ENCODE measurements around the gene HTRA2. TPM values are rescaled to one million over a fixed set of nuclear protein-coding genes. Genes with fewer than 3 reads are reported as not detected.

HTRA2 gene
- total RNA-seq, 1 donor from 2014 or later, result 25.7 TPM

GRCh38 chr2:74564222-74564621, 34.5 kb downstream of the HTRA2 start:
- Mint-ChIP-seq H3K27ac (no peak overlapping the region), H3K4me3 (no peak overlapping the region), H3K36me3 (peaks cover 3% of the 10 kb centered on the region), H3K4me1 (peaks cover 11% of the 10 kb centered on the region), H3K27me3 (ENCODE audit: low read depth) (peaks cover 39% of the 10 kb centered on the region), H3K9me3 (no peaks in the 10 kb centered on the region)
- TF ChIP-seq, protein P1, sequence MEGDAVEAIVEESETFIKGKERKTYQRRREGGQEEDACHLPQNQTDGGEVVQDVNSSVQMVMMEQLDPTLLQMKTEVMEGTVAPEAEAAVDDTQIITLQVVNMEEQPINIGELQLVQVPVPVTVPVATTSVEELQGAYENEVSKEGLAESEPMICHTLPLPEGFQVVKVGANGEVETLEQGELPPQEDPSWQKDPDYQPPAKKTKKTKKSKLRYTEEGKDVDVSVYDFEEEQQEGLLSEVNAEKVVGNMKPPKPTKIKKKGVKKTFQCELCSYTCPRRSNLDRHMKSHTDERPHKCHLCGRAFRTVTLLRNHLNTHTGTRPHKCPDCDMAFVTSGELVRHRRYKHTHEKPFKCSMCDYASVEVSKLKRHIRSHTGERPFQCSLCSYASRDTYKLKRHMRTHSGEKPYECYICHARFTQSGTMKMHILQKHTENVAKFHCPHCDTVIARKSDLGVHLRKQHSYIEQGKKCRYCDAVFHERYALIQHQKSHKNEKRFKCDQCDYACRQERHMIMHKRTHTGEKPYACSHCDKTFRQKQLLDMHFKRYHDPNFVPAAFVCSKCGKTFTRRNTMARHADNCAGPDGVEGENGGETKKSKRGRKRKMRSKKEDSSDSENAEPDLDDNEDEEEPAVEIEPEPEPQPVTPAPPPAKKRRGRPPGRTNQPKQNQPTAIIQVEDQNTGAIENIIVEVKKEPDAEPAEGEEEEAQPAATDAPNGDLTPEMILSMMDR (IDR thresholded peaks at IDR 0.05; ENCODE audit: unreplicated experiment), result no peak
- no peak for DNase-seq (ENCODE audit: low spot score in 2 of 2, unreplicated experiment in 2 of 2)

DNA sequence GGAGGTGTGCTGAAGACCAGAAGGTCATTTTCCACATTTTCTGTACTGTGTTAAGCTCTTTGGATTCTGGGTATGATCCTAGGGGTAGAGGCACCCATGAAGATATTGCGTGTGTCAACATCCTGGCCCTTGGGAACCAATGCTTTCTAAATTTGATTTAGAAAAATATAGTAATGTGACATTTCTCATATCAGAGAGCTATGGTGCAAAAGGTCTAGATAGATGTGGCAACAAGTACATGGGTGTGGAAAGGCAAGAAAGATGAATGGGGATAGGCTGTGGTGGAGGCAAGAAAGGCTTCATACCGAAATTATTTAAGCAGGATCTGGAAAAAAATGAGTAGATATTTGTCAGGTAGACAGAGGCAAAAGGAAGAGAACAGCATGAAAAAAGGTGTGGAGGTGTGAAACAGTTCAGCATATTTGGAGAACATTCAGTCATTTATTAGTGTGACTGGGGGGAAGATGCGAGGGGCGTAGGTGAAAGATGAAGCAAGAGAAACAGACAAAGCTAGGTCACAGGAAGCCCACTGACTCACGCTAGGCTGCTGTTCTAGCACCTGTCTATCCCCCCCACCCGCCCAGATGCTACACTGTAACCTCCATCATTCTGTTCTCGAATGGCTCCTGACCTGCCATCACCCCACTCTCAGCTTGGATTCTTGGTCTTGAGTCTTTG, 36.5 kb downstream of the HTRA2 start:
- Mint-ChIP-seq H3K27ac (no peak overlapping the region), H3K9me3 (no peaks in the 10 kb centered on the region), H3K27me3 (ENCODE audit: low read depth) (peaks cover 24% of the 10 kb centered on the region), H3K4me1 (peaks cover 3% of the 10 kb centered on the region), H3K4me3 (no peak overlapping the region), H3K36me3 (peaks cover 3% of the 10 kb centered on the region)
- TF ChIP-seq, protein P1 (IDR thresholded peaks at IDR 0.05; ENCODE audit: unreplicated experiment), result no peak
- DNase-seq (ENCODE audit: low spot score in 2 of 2, unreplicated experiment in 2 of 2), result no peak

DNA sequence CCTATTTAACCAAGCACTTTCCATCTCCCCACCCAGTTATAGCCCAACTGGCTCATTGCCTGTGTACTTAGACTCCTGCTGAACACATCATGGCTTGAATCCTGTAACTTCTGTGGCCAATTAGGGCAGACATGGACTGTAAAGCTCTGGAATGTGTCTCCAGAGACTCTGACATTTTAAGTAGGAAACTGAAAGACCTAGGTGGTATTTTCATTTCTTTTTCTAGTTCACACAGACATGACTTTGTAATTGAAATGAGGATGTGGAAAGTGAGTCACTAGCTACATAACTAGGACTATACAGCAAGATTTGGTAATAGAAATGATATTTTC, 37.0 kb downstream of the HTRA2 start:
- Mint-ChIP-seq H3K9me3 (no peaks in the 10 kb centered on the region), H3K27me3 (ENCODE audit: low read depth) (peaks cover 19% of the 10 kb centered on the region), H3K4me3 (no peak overlapping the region), H3K27ac (no peak overlapping the region), H3K36me3 (peaks cover 3% of the 10 kb centered on the region), H3K4me1 (peaks cover 3% of the 10 kb centered on the region)
- TF ChIP-seq, protein P1 (IDR thresholded peaks at IDR 0.05; ENCODE audit: unreplicated experiment), result no peak
- no peak for DNase-seq (ENCODE audit: low spot score in 2 of 2, unreplicated experiment in 2 of 2)

DNA sequence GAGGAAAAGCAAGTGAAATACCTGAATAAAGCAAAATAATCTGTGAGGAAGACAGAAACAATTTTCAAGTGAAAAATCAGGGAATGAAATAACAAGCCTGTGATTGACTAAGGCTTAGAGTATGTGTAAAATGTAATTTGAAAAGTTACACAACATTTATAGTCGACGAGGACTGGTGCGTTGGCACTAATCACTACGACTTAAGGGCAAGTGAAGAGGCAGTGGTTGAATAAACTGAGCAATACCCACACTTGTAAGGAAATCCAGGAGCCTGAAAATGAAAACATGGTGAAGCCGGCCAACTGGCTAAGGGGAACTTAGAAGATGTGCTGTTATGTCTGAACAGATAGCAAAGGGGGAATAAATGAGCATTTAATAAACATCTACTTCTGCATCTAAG, 38.1 kb downstream of the HTRA2 start:
- DNase-seq (ENCODE audit: low spot score in 2 of 2, unreplicated experiment in 2 of 2), result no peak
- H3K4me1 Mint-ChIP-seq, result peaks cover 3% of the 10 kb centered on the region
- H3K36me3 Mint-ChIP-seq, result peaks cover 3% of the 10 kb centered on the region
- peaks cover 11% of the 10 kb centered on the region for H3K27me3 Mint-ChIP-seq (ENCODE audit: low read depth)
- H3K27ac Mint-ChIP-seq, result no peak overlapping the region
- TF ChIP-seq, protein P1 (IDR thresholded peaks at IDR 0.05; ENCODE audit: unreplicated experiment), result no peak
- H3K4me3 Mint-ChIP-seq, result no peak overlapping the region
- H3K9me3 Mint-ChIP-seq, result no peaks in the 10 kb centered on the region

DNA sequence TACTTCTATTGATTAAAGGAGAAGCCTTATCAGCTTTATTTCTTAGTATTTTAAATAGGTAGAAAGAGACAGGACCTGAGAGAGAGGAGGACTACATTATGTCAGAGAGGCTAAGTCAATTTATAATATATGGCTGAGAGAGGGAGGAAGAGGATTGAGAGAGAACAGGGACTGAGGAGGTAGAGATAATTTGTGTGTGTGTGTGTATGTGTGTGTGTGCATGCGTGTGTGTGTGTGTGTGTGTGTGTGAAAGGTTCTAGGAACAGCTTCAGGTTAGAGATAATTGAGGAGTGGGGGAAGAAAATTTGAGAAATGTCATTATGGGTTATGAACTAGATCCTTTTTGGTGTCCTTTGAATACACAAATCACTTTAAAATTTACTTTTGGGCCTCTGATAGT, 40.0 kb downstream of the HTRA2 start:
- Mint-ChIP-seq H3K9me3 (no peaks in the 10 kb centered on the region), H3K36me3 (peaks cover 3% of the 10 kb centered on the region)

More for the DNA sequence above, 40.0 kb downstream of the HTRA2 start:
- no peak for DNase-seq (ENCODE audit: low spot score in 2 of 2, unreplicated experiment in 2 of 2)
- Mint-ChIP-seq H3K4me1 (peaks cover 3% of the 10 kb centered on the region), H3K4me3 (no peak overlapping the region), H3K27me3 (ENCODE audit: low read depth) (peaks cover 7% of the 10 kb centered on the region), H3K27ac (no peak overlapping the region)
- TF ChIP-seq, protein P1 (IDR thresholded peaks at IDR 0.05; ENCODE audit: unreplicated experiment), result no peak
